GM18505 (cell line): Measurements from ENCODE around the gene IRF7.

Experiments used
- ATAC-seq: cut with Tn5 transposase; IDR thresholded peaks from one replicate; pipeline ENCODE4 v1.9.1; 2021; ENCODE audit not compliant: unreplicated experiment
- POLR2A ChIP-seq: IDR thresholded peaks from 4 replicates; pipeline ENCODE4 v1.6.1; 2011; ENCODE audit warnings: borderline replicate concordance; ENCODE audit not compliant: insufficient read depth, insufficient read length; ENCODE audit errors: extremely low read depth

Gene IRF7

DNA sequence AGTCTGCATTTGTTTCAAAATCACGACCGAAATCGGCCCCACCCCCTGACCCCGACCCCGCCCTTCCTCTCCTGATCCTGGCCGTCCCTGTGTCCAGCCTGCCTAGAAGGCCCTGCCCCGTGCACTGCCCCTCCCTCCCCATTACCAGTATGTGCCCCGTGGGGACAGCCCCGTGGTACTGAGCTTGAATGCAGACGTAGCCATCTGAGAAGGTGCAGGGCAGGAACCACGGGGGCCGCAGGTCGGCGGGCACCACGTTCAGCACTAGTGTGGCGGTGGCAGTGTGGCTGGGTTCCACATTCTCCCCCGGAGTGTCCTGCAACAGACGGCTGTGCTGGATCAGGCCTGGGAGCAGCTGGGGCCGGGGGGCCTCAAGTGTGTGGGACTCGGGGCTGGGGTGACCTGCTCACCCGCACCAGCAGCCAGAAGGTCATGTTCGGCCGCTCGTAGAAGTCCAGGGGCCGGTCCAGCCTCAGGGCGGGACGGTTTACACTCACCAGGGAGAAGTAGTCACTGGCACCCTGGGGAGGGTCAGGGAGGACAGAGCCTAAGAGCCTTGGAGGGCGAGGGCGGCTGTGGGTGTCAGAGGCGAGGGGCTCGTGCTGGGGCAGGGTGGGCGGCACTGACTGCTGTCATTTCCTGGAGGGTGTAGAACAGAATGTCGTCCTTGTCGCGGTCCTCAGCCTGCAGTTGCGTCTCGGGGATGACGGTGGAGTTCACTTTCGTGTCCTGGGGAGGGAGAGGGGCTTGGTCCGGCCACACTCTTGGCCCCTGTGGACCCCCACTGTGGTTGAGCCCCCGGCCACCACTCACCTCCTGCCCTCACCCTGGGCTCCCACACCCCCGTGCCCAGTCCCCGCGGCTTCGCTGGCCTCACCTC, 5.4 kb upstream of the IRF7 start:
- TF ChIP-seq POLR2A = no peak
- ATAC-seq = no peak

- no peak for ATAC-seq
Observed at GRCh38 chr11:620201-620600, 4.5 kb upstream of the IRF7 start.

DNA sequence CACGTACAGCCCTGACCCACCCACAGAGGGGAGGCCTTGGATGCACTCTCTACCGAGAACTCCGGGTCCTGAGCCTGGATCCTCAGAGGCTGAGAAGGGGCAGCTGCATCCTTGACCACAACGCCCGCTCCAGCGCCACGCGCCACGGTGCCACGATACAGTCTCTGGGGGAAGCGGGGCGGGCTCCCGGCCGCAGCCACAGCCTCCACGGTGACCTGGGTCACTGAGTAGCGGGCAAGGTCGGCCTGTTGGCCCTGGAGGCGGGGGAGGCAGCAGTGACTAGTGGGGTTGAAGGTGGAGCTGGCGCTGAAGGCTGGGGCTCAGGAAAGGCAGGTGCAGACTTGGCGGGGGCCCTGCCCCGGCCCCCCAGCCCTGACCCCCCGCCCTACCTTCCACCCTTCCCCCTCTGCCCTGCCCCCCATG, 3.9 kb upstream of the IRF7 start:
- TF ChIP-seq POLR2A = no peak
- ATAC-seq = no peak

More at GRCh38 chr11:620201-620600, 4.5 kb upstream of the IRF7 start:
- no peak for TF ChIP-seq POLR2A

DNA sequence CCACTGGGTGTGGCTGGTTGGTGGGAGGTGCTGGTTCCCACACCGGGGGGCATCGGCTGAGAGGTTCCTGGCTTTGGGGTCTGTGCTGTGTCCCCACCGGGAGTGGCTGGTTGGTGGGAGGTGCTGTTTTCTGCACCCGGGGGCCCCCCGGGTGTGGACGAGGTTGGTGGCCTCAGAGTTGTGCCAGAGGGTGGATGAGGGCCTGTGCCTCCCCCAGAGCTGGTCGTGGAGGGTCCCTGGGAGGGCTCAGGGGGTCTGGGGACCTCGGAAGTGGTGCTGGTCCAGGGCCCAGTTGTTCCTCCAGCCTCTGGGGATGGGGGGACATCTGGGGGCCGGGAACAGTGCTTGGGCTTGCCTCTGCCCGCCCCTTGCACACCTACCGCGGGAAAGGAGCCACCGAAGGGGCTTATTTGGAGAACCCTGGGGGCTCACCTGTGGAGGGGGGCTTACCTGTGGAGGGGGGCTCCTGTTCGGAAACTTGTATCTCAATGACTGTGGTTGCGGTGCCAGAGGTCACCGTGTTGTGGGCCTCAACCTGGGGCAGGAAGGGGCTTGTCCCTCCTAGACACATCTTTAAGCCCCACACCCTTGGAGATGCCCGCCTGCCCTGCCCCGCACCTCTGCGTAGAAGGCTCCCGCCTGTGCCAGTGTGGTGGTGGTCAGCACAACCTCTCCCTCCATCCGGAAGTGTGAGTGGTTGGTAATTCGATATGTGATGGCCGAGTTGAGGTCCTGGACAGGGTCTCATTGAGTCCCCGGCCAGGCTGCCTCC, 3.3 kb upstream of the IRF7 start:
- ATAC-seq = no peak
- TF ChIP-seq POLR2A = no peak

GRCh38 chr11:617912-618682, 2.3 kb upstream of the IRF7 start:
- TF ChIP-seq POLR2A = no peak
- no peak for ATAC-seq

DNA sequence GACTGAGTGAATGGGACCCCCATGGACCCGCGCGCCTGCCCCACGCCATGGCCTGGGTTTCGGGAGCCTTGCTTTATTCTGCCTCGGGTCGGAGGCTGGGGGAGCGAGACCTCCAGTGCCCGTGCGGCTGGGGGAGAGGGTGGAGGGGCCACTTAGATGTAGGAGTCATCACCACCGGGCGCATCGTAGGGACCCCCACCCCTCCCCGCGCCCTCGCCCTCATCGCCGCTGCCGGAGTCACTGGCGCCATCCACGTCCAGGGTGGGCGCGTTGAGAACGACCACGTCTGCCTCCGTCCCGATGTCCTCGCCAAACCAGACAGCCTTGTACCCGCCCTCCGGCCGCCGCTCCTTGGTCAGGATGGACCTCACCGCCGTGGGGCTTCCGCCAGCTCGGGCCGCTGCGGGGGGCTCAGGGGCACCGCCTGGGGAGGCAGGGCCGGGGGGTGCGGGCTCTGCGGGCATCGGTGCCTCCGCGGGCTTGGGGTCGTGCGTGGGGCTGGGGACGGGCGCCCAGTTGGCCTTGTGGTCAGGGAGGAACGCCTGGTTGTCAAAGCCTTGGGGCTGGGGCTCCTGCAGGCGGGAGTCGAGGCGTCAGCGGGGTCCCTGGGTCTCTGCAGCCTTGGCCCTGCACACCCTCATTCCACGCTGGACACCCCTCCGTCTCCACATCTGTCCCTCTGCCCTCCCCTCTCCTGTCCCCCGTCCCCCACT, 1.6 kb upstream of the IRF7 start:
- ATAC-seq = no peak
- no peak for TF ChIP-seq POLR2A

- no peak for ATAC-seq
- no peak for TF ChIP-seq POLR2A
Observed at GRCh38 chr11:616320-617198, 809 bp upstream of the IRF7 start.

DNA sequence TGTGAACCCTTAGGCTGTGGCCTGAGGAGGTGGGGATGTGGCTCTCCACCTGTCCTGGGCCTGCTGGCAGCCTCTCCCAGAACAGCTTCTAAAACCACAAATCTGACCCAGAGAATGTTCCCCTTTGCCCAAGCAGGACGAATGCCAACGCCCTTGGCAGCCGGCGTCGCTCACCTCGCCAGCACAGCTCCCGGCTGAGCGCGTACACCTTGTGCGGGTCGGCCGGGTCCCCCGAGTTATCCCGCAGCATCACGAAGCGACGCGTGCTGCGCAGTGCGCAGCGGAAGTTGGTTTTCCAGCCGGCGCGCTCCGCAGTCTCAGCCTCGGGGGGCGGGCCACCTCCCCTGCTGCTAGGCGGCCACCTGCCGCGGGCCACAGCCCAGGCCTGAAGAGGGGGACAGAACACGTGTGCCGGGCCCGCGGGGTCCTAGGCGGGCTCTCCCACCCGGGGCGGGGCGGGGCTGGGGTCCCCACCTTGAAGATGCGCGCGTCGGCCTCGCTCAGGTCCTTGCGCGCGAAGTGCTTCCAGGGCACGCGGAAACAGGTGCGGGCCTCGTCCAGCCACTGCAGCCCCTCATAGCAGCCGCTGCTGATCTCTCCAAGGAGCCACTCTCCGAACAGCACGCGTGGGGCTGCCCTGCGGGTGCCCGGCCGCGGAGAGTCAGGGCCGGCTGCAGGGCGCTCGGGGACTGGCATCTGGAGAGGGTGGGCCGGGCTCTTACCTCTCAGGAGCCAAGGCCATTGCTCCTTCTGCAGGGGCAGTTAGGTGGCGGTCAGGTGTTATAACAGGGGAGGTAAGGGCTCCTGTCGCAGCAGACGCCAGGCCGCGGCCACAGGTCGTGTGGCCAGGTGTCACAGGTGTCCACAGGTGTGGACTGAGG, 887 bp downstream of the IRF7 start:
- no peak for TF ChIP-seq POLR2A
- peak; percentile 1 for ATAC-seq

- TF ChIP-seq POLR2A = no peak
- ATAC-seq = no peak
Observed at GRCh38 chr11:614021-614622, 1.6 kb downstream of the IRF7 start.

- TF ChIP-seq POLR2A = peak; percentile 32
- no peak for ATAC-seq
Observed at GRCh38 chr11:613369-613968, 2.3 kb downstream of the IRF7 start.
